GM18867 (cell line): ENCODE measurements around the gene PRMT7.
A peak's percentile ranks its signal among the peaks of the same experiment; 100 is the strongest.

Experiments
- ATAC-seq: cut with Tn5 transposase; IDR thresholded peaks from one replicate; pipeline ENCODE4 v1.9.1; 2021; ENCODE audit warnings: mild to moderate bottlenecking, moderate library complexity; ENCODE audit not compliant: unreplicated experiment

Gene PRMT7, protein sequence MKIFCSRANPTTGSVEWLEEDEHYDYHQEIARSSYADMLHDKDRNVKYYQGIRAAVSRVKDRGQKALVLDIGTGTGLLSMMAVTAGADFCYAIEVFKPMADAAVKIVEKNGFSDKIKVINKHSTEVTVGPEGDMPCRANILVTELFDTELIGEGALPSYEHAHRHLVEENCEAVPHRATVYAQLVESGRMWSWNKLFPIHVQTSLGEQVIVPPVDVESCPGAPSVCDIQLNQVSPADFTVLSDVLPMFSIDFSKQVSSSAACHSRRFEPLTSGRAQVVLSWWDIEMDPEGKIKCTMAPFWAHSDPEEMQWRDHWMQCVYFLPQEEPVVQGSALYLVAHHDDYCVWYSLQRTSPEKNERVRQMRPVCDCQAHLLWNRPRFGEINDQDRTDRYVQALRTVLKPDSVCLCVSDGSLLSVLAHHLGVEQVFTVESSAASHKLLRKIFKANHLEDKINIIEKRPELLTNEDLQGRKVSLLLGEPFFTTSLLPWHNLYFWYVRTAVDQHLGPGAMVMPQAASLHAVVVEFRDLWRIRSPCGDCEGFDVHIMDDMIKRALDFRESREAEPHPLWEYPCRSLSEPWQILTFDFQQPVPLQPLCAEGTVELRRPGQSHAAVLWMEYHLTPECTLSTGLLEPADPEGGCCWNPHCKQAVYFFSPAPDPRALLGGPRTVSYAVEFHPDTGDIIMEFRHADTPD

DNA sequence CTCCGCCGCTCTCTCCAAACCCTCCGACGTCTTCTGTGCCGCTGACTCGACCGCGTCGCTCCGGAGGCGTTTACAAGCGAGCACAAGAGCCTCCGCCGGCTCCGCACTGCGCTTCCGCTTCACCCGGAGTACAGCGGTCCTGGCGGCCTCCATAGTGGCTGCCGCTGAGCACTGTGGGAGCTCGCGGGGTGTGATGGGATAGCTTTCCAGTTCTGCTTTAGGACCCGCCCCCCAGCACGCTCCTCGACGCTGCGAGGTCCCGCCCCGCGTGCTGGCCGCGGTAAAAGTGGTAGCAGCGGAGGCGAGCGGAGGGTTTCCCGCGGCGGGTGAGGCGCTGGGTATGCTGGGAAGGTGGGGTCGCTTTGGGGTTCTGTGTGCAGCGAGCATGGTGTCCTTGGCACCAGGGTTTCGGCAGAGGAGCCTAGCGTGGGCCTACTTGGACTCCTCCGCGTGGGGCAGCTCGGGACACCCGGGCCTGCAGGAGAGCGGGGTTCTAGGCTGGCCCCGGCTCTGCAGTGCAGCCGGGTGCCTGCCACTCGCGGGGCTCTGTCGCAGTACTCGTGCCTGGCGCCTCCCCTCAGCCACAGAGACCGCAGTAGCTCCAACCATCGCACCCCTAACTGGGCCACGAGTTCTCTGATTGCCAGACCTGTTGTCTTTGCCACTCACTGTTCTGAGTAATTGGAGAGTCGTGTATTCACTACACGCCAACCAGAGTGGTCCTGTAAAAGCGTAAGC lies at the start of gene PRMT7, which contains the start of gene SLC7A6OS:
PRMT7 (plus strand) TSS at position 246 of the 738 bp plus-strand sequence. CDS start 4,961 bp downstream, outside the sequence.
SLC7A6OS (minus strand) TSS at position 173 of the 738 bp plus-strand sequence; CDS start at position 153, 20 bp downstream.
- ATAC-seq: peak; percentile 95

DNA sequence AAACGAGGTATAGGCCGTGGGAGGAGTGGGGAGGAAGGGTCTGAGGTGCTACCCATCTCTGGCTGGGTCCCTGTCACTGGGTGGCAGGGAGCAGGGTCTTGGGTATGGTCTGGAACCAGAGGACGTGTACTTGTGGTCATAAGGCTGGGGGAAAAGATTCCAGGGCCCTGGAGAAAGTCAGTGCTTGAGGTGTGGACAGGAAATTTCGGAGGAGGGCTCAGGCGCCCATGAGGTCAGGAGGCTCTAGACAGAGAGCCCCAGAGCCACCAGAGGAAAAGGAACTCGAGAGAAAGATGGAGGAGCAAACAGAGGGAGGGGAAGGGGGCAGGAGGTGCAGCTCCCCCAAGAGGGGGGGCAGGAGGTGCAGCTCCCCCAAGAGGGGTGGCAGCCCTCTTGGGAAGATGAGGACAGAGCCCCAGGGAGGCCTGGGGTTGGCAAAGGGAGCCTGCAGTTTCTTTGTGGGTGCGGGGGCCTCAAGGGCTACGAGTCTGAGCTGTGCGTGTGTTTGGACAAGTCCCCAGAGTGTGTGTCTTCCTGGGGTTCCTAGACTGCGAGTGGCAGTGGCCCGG lies 47.2 kb upstream of the PRMT7 start:
- peak; percentile 1 for ATAC-seq

DNA sequence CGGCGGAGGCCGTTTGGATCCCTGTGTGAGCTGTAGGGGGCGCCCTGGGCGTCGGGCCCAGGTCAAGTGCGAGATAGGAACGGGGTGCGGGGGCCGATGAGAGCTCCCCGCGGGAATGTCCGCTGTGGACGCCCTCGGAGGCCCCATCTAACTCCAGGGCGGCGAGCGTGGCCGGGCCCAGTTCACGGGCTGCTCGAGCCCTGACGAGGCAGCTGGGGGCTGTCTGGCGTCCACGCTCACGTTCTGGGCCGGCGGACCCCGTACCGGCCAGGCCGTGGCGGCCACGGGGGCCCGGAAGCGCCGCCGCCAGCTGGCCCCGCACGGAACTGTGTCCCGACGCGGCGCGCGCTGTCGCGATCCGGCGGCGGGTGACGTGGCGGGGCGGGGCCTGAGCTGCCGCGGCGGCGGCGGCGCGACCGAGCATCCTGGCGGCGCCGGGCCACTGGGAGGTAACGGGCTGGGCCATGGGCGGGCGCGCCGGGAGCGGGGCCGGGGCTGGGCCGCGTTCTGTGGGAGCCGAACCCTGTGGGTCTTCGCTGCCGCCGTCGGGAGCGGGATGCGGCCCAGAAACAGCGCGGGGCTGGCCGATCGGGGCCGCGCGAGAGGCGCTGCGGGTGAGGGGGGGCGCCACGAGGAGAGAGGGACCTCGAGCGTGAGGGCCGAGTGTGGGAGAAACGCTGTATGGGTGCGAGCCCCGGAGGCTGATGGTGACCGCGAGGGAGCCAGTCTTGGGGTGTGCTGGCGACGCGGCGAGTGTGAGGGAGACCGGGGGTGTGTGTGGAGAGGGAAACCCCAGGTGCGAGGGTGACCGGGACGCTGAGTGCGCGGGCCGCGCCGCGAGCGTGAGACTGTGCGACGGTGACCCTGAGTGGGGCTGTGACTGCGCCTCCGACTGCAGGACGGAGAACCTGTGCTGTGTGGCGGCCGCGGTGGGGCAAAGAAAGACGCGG lies 46.4 kb upstream of the PRMT7 start, which contains the start of gene SLC7A6:
SLC7A6 (plus strand) TSS at position 399 of the 950 bp plus-strand sequence. CDS start 10,201 bp downstream, outside the sequence.
- ATAC-seq: peak; percentile 64

DNA sequence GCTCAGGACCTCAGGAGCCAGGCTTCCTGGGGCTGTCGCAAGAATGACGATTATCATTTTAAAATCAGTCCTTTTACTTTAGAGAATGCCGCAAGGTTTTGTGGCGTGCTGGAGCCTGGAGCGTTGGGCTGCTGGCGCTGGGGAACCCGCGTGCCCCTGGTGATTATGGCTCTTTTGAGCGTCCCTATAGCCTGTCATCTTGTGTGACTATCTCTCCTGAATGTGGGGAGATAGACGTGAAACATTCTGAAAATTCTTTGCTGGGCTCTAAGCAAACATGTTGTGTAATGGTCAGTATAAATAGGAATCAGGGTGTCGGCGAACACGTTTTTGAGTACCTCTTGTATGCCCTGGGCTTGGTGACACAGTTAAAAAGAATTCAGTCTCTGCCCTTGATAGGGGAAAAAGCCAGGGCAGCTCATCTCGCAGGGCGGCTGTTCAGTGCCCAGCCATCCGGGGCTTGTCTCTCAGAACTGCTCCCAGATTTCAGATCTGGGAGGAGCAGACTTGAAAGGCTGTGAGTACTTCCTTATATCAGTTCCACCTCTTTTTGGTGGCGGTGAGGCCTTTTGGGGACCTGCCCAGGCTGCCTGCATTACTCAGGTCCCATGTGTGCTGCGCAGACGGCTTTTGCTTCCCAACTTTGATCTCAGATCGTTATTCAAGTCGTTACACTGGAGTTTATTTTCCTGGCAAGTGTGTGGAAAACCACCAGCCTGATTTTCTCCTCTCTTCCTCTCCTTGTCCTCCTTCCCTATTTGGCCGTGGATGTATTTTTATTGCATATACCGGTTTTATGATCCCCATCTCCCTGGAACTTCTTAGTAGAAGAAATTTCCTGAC lies 45.5 kb upstream of the PRMT7 start:
- peak; percentile 1 for ATAC-seq

DNA sequence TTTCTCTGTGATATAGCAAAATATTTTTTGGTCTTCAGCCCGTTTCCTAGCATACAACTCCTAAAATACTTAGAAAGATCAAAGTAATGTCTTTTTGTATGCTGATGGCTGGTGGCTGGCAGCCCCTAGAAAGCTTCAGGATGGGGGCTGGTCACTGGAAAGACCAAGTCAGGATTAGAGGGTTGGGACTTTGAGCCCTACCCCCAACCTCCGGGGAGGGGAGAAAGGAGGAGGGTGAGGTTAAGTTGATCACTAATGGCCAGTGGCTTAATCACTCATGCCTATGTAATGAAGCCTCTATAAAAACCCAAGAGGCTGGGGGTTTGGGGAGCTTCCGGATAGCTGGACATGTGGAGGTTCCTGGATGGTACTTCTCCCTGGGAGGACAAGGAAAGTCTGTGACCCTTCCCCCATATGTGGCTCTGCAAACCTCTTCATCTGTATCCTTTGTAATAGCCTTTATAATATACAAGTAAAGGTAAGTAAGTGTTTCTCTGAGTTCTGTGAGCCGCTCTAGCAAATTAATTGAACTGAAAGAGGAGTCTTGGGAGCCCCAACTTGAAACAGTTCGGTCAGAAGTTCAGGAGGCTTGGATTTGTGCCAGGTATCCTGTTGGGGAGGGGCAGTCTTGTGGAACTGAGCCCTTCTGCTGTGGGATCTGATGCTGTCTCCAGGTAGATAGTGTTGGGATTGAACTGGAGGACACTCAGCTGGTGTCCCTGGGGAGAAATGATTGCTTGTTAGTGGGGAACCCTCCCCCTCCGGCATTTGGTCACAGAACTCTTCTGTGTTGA lies 43.0 kb upstream of the PRMT7 start:
- no peak for ATAC-seq

DNA sequence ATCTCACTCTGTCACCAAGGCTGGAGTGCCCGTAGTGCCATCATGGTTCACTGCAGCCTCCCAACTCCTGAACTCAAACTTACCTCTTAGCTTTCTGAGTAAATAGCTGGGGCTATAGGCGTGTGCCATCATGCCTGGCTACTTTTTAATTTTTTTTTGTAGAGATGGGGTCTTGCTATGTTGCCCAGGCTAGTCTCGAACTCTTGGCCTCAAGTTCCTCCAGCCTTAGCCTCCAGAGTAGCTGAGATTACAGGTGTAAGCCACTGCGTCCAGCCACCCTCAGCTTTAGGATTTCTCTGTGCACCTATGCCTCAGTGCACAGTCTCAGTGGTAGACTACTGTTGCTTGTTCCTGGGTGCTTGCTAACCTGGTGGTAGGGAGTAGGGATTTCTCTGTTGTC lies 41.0 kb upstream of the PRMT7 start:
- ATAC-seq: no peak

DNA sequence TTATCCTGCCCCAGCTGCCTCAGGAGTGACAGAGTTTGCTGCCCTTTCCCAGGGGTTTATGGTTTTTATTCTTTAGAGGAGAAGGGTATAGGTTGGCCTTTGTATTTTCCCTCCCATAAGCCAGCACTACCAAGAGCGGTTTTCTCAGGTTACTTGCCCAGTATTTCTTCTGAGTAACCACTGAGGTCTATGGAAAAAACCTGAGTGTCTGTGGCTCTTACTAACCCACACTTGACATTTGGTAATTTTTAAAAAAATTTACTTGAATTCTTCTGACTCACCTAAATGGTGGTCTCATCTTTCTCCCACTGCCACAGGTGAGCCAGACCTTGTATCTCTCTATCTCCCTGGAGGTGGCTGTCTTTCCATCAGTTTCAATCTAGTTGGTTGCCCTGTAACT lies 40.5 kb upstream of the PRMT7 start:
- no peak for ATAC-seq

DNA sequence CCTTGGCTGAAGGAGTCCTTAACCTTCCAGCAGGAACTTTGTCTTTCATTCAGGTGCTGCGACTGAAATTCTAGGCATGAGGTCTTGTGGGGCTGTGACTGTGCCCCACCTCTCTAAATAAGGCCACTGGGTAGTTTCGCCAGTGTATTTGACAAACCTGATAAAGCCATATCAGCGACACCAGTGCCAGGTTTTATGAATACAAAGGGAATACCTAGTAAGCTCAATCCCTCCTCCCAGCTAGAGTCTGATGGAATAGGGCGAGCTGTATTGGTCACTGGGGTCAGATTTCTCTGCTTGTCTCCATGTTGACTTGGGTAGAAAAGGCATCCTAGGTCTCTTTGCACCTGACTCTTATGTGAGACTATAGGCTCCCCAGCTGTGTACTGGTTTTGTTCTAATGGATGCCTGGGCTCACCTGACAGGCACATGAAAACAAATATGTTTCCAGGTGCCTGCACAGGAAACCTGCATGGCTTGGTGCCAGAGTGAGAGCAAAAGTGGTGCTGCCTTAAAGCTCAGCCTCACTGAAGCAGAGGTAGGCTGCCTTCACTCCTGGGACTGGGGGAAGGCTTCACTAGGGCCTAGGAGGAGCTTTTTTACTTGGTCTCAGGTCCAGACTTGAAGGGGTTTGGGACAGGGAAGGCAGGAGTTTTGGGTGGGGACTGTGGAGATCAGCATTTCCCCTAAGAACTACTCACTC lies 38.2 kb upstream of the PRMT7 start:
- no peak for ATAC-seq

DNA sequence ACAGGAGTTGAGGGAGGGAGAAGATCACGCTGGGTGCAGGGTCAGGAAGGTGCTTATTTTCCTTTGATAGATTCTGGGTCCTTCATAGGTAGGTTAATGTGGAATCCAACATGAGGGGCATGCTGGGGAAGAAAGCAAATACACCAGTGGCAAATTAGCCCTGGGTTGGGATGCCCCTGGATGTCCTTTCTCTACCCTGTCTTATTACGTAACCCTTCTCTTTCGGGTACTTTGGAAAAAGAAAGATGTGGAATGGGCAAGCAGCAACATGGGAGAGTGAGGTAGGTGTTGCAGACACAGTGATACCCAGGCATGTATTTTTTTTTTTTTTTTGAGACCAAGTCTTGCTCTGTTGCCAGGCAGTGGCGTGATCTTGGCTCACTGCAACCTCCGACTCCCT lies 37.4 kb upstream of the PRMT7 start:
- no peak for ATAC-seq

DNA sequence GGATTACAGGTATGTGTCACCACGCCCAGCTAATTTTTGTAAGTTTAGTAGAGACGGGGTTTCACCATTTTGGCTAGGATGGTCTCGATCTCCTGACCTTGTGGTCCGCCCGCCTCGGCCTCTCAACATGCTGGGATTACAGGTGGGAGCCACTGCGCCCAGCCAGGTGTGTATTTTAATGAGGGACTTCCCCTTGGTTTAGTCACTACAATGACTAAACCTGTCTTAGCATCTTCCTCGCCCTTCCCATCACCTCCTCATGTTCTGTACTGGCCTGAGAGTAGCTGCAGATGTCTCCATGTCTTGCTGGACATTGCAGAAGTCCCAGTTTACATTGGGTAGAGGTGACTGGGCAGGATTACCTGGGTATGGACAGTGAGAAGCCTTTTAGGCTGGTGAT lies 36.9 kb upstream of the PRMT7 start:
- ATAC-seq: no peak

DNA sequence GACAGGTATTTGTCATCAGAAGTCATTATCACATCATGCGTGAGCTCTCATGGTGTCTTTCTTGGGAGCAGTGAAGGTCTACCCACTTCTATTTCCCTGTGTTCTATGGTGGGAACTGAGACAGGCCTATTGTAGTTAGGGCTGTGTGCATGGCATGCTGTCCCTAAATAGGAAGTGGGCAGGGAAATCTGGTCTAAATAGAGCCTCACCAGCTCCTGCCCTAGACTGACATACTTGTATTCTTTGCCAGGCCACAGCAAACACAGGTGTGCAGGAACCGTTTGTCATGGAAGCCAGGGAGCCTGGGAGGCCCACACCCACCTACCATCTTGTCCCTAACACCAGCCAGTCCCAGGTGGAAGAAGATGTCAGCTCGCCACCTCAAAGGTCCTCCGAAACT lies 36.4 kb upstream of the PRMT7 start:
- no peak for ATAC-seq

DNA sequence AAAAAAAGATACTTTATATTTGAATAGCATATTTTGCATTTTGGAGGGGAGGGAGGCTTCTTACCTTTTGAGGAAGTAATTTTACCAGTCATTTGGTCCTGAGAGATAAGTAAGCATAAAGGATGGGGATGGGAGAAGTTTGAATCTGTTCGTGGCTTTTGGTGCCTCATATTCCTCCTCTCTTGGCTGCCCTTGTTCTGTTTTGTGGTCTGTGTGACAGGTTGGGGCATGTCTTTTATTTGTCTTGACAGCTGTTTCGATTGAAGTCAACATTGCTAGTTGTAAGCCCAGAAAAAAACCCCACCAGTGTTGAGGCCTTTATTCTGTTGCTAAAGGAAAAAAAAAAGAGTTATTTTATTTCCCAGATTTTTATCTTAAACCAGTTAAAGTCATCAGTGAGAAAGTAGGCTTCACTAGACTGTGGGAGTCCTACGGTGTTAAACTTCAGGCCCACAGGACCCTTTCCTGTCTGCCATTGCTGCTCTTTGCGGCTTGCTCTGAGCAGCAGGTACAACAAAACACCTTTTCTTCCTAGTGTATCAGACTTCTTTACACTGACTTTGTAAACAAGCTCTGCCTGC lies 35.1 kb upstream of the PRMT7 start:
- peak; percentile 66 for ATAC-seq

DNA sequence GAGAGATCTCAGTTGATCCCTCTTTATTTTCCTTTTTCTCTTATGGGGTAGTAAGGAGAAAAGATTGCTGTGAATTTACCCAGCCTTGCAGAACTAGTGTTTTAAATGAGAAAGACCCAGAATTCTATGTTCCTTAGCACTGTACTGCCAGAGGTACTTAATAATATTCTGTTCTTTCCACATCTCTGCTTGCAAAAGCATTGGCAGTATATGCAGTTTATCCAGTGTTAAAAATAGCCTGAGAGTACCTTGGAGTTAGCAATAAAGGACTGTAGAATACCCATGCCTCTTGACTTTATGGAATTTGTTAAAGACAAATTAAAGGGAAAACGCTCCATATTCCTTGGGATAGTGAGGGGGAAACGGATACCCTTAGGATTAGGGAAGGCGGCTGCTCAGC lies 34.6 kb upstream of the PRMT7 start:
- no peak for ATAC-seq

DNA sequence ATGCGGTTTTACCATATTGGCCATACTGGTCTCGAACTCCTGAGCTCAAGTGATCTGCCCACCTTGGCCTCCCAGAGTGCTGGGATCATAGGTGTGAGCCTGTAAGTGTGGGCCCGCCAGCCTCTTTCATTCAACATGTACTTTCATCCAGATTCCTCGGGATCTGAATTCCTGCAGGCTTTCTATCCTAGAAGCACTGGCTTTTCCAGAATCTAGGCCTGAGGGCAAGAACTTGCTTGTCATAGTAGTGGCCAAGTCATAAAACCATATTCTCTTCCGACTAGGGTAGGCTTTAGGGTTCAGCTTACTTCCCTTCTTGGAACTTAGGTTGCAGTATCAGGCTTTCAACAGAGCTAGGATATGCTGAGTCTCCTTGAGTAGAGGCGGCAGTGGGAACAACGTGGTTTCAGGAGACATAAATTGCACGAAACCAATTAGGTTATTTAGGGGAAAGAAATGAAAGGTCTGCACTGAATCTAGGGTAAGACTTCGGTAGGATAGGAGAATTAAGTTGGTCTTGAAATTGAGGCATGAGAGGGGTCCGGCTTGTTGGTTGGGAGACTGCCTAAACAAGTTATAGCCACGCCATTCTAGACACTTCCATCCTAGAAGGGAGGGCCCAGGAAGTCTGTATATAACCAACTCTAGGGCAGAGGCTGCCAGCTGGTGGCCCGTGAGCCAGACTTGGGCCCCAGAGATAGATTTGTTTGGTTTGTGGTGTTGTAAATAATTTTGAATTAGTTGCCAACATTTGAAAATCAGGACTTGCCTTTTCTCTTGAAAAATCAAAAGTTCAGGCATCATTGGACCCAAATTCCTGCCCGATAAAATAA lies 30.9 kb upstream of the PRMT7 start:
- no peak for ATAC-seq

DNA sequence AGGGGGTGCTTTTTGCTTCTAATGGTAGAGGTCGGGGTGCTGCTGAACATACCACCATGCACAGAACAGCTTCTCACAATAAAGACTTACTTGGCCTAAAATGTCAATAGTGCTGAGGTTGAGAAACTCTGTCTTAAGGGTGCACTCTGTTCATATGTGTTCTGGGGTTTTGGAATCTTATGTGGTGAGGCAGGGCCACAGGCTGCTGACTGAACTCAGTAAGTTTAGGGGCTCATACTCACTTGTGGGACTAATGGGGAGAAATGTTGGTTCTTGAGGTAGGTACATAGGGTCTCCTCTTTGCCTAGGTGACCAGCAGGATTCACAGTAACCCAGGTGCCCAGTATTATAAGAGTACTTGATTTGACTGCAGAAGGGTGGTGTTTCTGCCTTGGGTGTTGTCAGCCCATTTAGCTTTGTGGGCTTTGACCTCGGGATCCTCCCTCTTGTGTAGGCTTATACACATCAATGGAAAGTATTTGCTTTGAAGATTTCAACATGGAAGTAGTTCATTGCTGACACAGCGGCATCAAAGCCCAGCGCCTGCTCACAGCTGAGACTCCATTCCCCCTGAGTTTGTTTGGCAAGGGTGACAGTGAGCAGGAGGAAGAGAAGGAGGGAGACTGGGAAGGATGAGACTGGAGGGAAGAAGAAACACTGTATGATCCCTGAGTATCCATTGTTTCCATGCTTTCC lies 29.3 kb upstream of the PRMT7 start:
- no peak for ATAC-seq

DNA sequence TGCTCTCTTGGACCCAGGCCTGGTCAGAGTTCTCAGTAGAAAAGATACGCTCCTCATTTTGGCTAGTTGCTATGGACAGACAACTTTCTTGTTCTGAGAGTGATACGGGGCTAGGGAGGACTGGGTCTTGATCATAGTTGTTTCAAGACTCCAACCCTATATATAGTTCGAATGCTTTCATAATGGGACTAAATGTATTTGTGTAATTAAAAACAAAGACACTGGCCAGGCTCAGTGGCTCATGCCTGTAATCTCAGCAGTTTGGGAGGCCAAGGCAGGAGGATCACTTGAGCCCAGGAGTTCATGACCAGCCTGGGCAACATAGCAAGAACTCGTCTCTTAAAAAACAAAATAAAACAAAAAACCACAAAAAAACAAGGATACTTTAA lies 28.8 kb upstream of the PRMT7 start:
- ATAC-seq: no peak
